Kidney epithelial cell (primary cell): Measurements from ENCODE around the gene GCK. TPM values are rescaled to one million over a fixed set of nuclear protein-coding genes. Genes with fewer than 3 reads are reported as not detected.

Source experiments
- DNase-seq: peaks from one replicate; pipeline ENCODE4 v3.0.0-alpha.2; 2010; ENCODE audit warnings: low read depth
- H3K27me3 ChIP-seq: 2 replicates; pipeline ENCODE4 v1.6.0; 2011; ENCODE audit warnings: low read length; ENCODE audit not compliant: control insufficient read depth, insufficient read depth
- H3K36me3 ChIP-seq: 2 replicates; pipeline ENCODE4 v1.5.1; 2011; ENCODE audit warnings: low read length; ENCODE audit not compliant: control insufficient read depth, insufficient read depth
- H3K4me3 ChIP-seq: 2 replicates; pipeline ENCODE4 v1.5.1; 2011; ENCODE audit warnings: low read depth, mild to moderate bottlenecking, control low read depth, low read length
- total RNA-seq: library from RNA; depleted of rRNA; stranded (reverse); fragments of >200 nt; gene quantifications from 2 replicates; pipeline ENCODE4 v1.2.3, GENCODE V29; 2015
- TF ChIP-seq, protein P1 (sequence below): IDR thresholded peaks from 2 replicates; pipeline ENCODE4 v1.5.1; 2011; ENCODE audit warnings: mild to moderate bottlenecking, moderate library complexity, low read length, control low read depth, inconsistent platforms; ENCODE audit not compliant: insufficient read depth, poor library complexity, severe bottlenecking

GCK gene
- total RNA-seq, 1 donor from 2014 or later: 2.3 TPM

DNA sequence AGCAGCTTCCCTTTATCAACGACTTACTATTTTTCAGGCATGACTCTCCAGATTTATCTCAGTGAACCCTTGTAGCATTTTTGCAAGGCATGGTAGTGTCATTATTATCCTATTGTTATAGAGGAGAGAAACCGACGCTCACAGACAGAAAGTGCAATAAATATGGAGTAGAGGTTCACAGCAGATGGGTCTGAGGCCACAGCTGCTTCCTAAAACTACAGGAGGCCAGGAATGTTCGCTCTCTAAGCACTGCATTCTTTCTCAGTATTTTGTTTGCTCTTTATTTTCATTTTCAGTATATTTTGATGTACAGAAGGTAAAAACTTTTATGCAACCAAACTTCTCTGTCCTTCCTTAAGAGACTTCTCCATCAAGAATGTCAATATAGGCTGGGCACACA is 89.6 kb downstream of the GCK start:
- no peaks in the 10 kb centered on the region for H3K36me3 ChIP-seq
- H3K27me3 ChIP-seq: no peaks in the 10 kb centered on the region
- no peak overlapping the region for H3K4me3 ChIP-seq

GRCh38 chr7:44098092-44099068 is 90.9 kb downstream of the GCK start:
- H3K27me3 ChIP-seq: no peaks in the 10 kb centered on the region
- H3K36me3 ChIP-seq: no peaks in the 10 kb centered on the region
- TF ChIP-seq, protein P1, sequence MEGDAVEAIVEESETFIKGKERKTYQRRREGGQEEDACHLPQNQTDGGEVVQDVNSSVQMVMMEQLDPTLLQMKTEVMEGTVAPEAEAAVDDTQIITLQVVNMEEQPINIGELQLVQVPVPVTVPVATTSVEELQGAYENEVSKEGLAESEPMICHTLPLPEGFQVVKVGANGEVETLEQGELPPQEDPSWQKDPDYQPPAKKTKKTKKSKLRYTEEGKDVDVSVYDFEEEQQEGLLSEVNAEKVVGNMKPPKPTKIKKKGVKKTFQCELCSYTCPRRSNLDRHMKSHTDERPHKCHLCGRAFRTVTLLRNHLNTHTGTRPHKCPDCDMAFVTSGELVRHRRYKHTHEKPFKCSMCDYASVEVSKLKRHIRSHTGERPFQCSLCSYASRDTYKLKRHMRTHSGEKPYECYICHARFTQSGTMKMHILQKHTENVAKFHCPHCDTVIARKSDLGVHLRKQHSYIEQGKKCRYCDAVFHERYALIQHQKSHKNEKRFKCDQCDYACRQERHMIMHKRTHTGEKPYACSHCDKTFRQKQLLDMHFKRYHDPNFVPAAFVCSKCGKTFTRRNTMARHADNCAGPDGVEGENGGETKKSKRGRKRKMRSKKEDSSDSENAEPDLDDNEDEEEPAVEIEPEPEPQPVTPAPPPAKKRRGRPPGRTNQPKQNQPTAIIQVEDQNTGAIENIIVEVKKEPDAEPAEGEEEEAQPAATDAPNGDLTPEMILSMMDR: no peak
- DNase-seq: no peak
- no peak overlapping the region for H3K4me3 ChIP-seq

More for the DNA sequence above, 89.6 kb downstream of the GCK start:
- TF ChIP-seq, protein P1: no peak
- no peak for DNase-seq

DNA sequence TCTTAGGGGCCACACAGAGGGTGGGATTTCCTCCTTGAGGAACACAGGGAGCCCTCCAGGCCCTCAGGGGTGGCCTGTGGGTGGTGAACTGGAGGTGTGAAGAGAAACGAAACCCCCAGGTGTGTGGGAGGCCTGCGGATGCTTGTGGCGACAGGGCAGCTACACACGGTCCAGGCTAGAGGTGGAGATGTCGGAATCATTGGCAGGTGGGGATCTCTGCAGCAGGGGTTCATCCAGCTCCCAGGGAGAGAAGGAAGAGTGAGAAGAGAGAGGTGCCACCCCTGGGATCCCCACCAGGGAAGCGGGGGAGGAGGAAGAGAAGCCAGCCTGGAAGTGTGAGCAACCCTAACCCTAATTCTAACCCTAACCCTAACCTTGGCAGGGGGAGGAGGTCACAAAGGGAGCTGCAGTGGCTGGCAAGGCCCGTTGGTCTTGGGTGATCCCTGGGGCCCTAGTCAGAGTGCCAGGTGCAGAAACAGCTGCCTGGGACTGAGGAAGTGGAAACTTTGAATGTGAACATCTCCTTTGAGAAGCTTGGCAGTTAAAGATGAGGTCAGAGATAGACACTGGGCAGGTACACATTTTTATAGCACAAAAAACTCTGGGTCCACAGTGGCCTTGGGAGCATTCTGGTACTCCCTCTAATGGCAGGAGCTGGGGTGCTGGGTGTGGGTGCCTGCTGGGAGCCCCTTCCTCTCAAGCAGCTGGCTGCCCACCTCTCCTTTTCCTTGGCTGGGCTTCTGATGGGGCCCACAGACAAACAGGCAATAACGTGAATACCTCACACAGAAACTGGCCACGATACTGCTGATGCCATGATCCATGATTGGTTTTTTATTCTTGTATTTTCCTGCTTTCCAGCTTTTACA is 91.9 kb downstream of the GCK start:
- Histone ChIP-seq H3K27me3 (no peaks in the 10 kb centered on the region), H3K36me3 (no peaks in the 10 kb centered on the region), H3K4me3 (no peak overlapping the region)
- TF ChIP-seq, protein P1: no peak
- DNase-seq: no peak

- DNase-seq: no peak
- Histone ChIP-seq H3K36me3 (no peaks in the 10 kb centered on the region), H3K4me3 (no peak overlapping the region), H3K27me3 (no peaks in the 10 kb centered on the region)
- TF ChIP-seq, protein P1: no peak
Measured at GRCh38 chr7:44096326-44096881, 92.8 kb downstream of the GCK start.

- no peak for DNase-seq
- TF ChIP-seq, protein P1: no peak
- Histone ChIP-seq H3K36me3 (no peaks in the 10 kb centered on the region), H3K27me3 (no peaks in the 10 kb centered on the region), H3K4me3 (no peak overlapping the region)
Measured at GRCh38 chr7:44095781-44096180, 93.5 kb downstream of the GCK start.
